Sigmoid colon (tissue), 7 donors: Measurements from ENCODE around the gene BIRC5. TPM values are rescaled to one million over a fixed set of nuclear protein-coding genes. Genes with fewer than 3 reads are reported as not detected.
A peak's percentile ranks its signal among the peaks of the same experiment; 100 is the strongest.

Experiments used
- DNase-seq: peaks from one replicate; pipeline ENCODE4 v3.0.0-alpha.2; 2019
- H3K27ac ChIP-seq, 4 donors: fragments of 200-600 bp; sonication (generic); one replicate each; pipeline ENCODE4 v1.5.1; 2016 to 2019; ENCODE audit warnings: mild to moderate bottlenecking in 1 of 4
- H3K27me3 ChIP-seq, 3 donors: fragments of 200-600 bp; sonication (generic); one replicate each; pipeline ENCODE4 v1.5.1; 2019; ENCODE audit warnings: mild to moderate bottlenecking in 1 of 3
- H3K36me3 ChIP-seq, 4 donors: fragments of 200-600 bp; sonication (generic); one replicate each; pipeline ENCODE4 v1.5.1; 2016 to 2019
- H3K4me1 ChIP-seq, 4 donors: fragments of 200-600 bp; sonication (generic); one replicate each; pipeline ENCODE4 v1.5.1; 2017 to 2019
- H3K4me3 ChIP-seq, 4 donors: fragments of 200-600 bp; sonication (generic); one replicate each; pipeline ENCODE4 v1.5.1; 2017 to 2019; ENCODE audit warnings: mild to moderate bottlenecking in 2 of 4, moderate library complexity in 1 of 4
- H3K9me3 ChIP-seq, 4 donors: fragments of 200-600 bp in 3 of 4; sonication (generic) in 3 of 4; one replicate each; pipeline versions ENCODE4 v1.5.1 to v1.6.1; 2013 to 2019
- EP300 ChIP-seq, 4 donors: sonication (generic); formaldehyde crosslinking; IDR thresholded peaks; one replicate each; pipeline ENCODE4 v1.6.1; 2017; ENCODE audit warnings: antibody characterized with exemption in 4 of 4
- POLR2A ChIP-seq, 2 donors: fragments of 450-650 bp; IDR thresholded peaks; one replicate each; pipeline ENCODE4 v1.6.1; 2016; ENCODE audit warnings: antibody characterized with exemption in 2 of 2, mild to moderate bottlenecking in 2 of 2, moderate library complexity in 2 of 2
- POLR2AphosphoS5 ChIP-seq, 4 donors: sonication (generic); formaldehyde crosslinking; IDR thresholded peaks; one replicate each; pipeline ENCODE4 v1.6.1; 2017; ENCODE audit warnings: antibody characterized with exemption in 4 of 4
- WGBS, 2 donors: extraction: QIAGEN DNeasy Blood & Tissue Kit; methylation state at CpG; one replicate each; pipeline ENCODE4 v1.1.7; 2013; 5-methylcytosine and 5-hydroxymethylcytosine counted together
- intact Hi-C: fragments of 100-400 bp; cut with DNase I; formaldehyde crosslinking; loops from one replicate; pipeline ENCODE4 v1.15.1; 2023
- polyA plus RNA-seq, 3 donors: library from polyadenylated mRNA; stranded (reverse); fragments of 200-250 nt; gene quantifications; one replicate each; pipeline ENCODE4 v1.2.3, GENCODE V29; 2013
- total RNA-seq, 4 donors: library from RNA; depleted of rRNA; stranded (reverse); fragments of >200 nt; gene quantifications; one replicate each; pipeline ENCODE4 v1.1.0, GENCODE V29; 2016
- TF ChIP-seq, protein P1 (sequence below), 4 experiments: fragments of 450-650 bp in 3 of 4; fragments of 200-600 bp in 1 of 4; IDR thresholded peaks; one replicate each; pipeline ENCODE4 v1.5.1; 2016 to 2019; ENCODE audit warnings: antibody characterized with exemption in 4 of 4, mild to moderate bottlenecking in 3 of 4, moderate library complexity in 2 of 4
- donor health status: healthy with polysubstance abuse.
- donor health status: Bipolar disorder and iron deficiency.
- donor health status: healthy.

Gene BIRC5
- total and polyA plus RNA-seq, 7 donors: 0.16 to 33.5 (median 3.1) TPM

- Histone ChIP-seq H3K27ac (peak overlapping the region in 3 of 4 donors; percentile 34 to 49 (median 34)), H3K9me3 (no peaks in the 10 kb centered on the region), H3K4me1 (no peaks in the 10 kb centered on the region), H3K4me3 (no peak overlapping the region), H3K27me3 (peaks cover 0 to 9% (median under 1%) of the 10 kb centered on the region in 3 donors), H3K36me3 (no peaks in the 10 kb centered on the region)
- DNase-seq: no peak
- no peak for TF ChIP-seq EP300 (IDR thresholded peaks at IDR 0.05)
- TF ChIP-seq, protein P1, sequence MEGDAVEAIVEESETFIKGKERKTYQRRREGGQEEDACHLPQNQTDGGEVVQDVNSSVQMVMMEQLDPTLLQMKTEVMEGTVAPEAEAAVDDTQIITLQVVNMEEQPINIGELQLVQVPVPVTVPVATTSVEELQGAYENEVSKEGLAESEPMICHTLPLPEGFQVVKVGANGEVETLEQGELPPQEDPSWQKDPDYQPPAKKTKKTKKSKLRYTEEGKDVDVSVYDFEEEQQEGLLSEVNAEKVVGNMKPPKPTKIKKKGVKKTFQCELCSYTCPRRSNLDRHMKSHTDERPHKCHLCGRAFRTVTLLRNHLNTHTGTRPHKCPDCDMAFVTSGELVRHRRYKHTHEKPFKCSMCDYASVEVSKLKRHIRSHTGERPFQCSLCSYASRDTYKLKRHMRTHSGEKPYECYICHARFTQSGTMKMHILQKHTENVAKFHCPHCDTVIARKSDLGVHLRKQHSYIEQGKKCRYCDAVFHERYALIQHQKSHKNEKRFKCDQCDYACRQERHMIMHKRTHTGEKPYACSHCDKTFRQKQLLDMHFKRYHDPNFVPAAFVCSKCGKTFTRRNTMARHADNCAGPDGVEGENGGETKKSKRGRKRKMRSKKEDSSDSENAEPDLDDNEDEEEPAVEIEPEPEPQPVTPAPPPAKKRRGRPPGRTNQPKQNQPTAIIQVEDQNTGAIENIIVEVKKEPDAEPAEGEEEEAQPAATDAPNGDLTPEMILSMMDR (IDR thresholded peaks at IDR 0.05): no peak
- no peak for TF ChIP-seq POLR2AphosphoS5 (IDR thresholded peaks at IDR 0.05)
- 94 to 95% methylated on average over 9 of the region's 9 CpGs for WGBS, 2 donors
- intact Hi-C loops: no loop called here
Observed at GRCh38 chr17:78263736-78264340, 49.8 kb downstream of the BIRC5 start.

DNA sequence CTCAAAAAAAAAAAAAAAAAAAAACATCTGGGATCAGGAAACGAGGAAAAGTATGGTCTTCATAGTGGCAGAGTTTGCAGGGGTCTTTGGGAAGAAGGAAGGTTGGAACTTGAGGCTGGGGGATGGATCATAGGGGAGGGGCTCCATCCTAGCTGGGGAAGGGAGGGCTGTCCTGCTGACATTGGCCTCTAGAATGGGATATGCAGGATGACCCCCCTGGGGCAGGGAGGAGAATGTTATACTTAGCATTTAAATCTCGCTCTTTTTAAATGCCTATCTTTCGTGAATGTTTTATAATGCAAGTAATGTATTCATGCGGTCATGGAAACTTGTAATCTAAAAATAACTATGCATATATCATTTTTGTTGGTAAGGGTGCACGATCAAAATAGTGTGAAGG is 50.5 kb downstream of the BIRC5 start:
- intact Hi-C loops: no loop called here
- Histone ChIP-seq H3K4me3 (no peak overlapping the region), H3K27me3 (peaks cover 3 to 13% (median 7%) of the 10 kb centered on the region in 3 donors), H3K4me1 (peaks cover 0 to 3% (median 0%) of the 10 kb centered on the region in 4 donors), H3K36me3 (no peaks in the 10 kb centered on the region), H3K9me3 (no peaks in the 10 kb centered on the region), H3K27ac (no peak overlapping the region)
- WGBS, 2 donors: 76 to 79% methylated on average over 5 of the region's 5 CpGs
- DNase-seq: no peak
- TF ChIP-seq POLR2AphosphoS5 (IDR thresholded peaks at IDR 0.05) (no peak), POLR2A (IDR thresholded peaks at IDR 0.05) (no peak), EP300 (IDR thresholded peaks at IDR 0.05) (no peak)
- TF ChIP-seq, protein P1 (IDR thresholded peaks at IDR 0.05): no peak

GRCh38 chr17:78265121-78265520 is 51.1 kb downstream of the BIRC5 start:
- no peak overlapping the region for H3K4me3 ChIP-seq
- no peak overlapping the region for H3K27ac ChIP-seq
- no peaks in the 10 kb centered on the region for H3K36me3 ChIP-seq
- TF ChIP-seq POLR2AphosphoS5 (IDR thresholded peaks at IDR 0.05): no peak
- TF ChIP-seq, protein P1 (IDR thresholded peaks at IDR 0.05): no peak
- TF ChIP-seq EP300 (IDR thresholded peaks at IDR 0.05): no peak
- TF ChIP-seq POLR2A (IDR thresholded peaks at IDR 0.05): no peak
- no peaks in the 10 kb centered on the region for H3K9me3 ChIP-seq
- WGBS, 2 donors: 96% methylated on average over 10 of the region's 10 CpGs
- peaks cover 0 to 5% (median 0%) of the 10 kb centered on the region in 4 donors for H3K4me1 ChIP-seq
- intact Hi-C loops: no loop called here
- peaks cover 3 to 19% (median 12%) of the 10 kb centered on the region in 3 donors for H3K27me3 ChIP-seq
- DNase-seq: no peak

- H3K27ac ChIP-seq: no peak overlapping the region
- H3K4me1 ChIP-seq: peaks cover 0 to 5% (median 0%) of the 10 kb centered on the region in 4 donors
- DNase-seq: no peak
- H3K36me3 ChIP-seq: no peaks in the 10 kb centered on the region
- no peaks in the 10 kb centered on the region for H3K9me3 ChIP-seq
- H3K27me3 ChIP-seq: peaks cover 3 to 30% (median 22%) of the 10 kb centered on the region in 3 donors
- WGBS, 2 donors: 38 to 73% methylated on average over 6 of the region's 6 CpGs
- TF ChIP-seq POLR2A (IDR thresholded peaks at IDR 0.05) (no peak), EP300 (IDR thresholded peaks at IDR 0.05) (no peak), POLR2AphosphoS5 (IDR thresholded peaks at IDR 0.05) (no peak)
- TF ChIP-seq, protein P1 (IDR thresholded peaks at IDR 0.05): no peak
- intact Hi-C loops: no loop called here
- no peak overlapping the region for H3K4me3 ChIP-seq
Observed at GRCh38 chr17:78266231-78266631, 52.2 kb downstream of the BIRC5 start.

DNA sequence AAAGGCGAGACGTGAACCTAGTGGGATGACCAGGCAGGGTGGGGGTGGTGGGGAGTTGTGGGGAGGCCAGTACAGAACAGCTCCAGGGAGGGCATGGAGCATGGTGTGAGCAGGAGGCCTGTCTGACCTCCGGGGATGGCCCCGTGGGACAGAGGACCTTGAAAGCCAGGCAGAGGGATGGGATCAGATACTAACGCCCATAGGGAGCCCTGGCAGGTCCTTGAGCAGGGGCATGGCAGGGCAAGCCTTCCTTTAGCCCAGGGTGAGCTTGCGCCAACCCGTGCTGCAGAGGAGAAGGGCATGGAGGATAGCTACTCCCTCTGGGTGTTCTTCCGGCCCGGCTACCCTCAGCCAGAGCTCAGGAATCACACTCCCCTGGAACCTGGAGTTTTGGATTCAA is 52.7 kb downstream of the BIRC5 start:
- no peak for TF ChIP-seq POLR2A (IDR thresholded peaks at IDR 0.05)
- TF ChIP-seq, protein P1 (IDR thresholded peaks at IDR 0.05): no peak
- TF ChIP-seq EP300 (IDR thresholded peaks at IDR 0.05): no peak
- TF ChIP-seq POLR2AphosphoS5 (IDR thresholded peaks at IDR 0.05): no peak
- intact Hi-C loops: no loop called here
- H3K9me3 ChIP-seq: no peaks in the 10 kb centered on the region
- no peaks in the 10 kb centered on the region for H3K36me3 ChIP-seq
- H3K27me3 ChIP-seq: peaks cover 3 to 35% (median 26%) of the 10 kb centered on the region in 3 donors
- 77 to 90% methylated on average over 9 of the region's 9 CpGs for WGBS, 2 donors
- no peak for DNase-seq
- no peak overlapping the region for H3K4me3 ChIP-seq
- H3K27ac ChIP-seq: no peak overlapping the region
- peaks cover 0 to 5% (median 0%) of the 10 kb centered on the region in 4 donors for H3K4me1 ChIP-seq
